Nephron (organoid): Measurements from ENCODE around the gene XKR8.
"Not testable (repeated sequence)": the region's sequence is repeated elsewhere in the genome, so short reads cannot be mapped to it uniquely, and the experiment has no call there.

ENCODE experiments used
- H3K27ac Mint-ChIP-seq, 3 experiments: 2 replicates each; pipeline ENCODE4 v1.8.0; 2020; ENCODE audit warnings: mixed read lengths in 3 of 3, mild to moderate bottlenecking in 2 of 3, moderate library complexity in 1 of 3
- H3K27me3 Mint-ChIP-seq: 2 replicates; pipeline ENCODE4 v1.8.0; 2021; ENCODE audit warnings: low read depth, mild to moderate bottlenecking, moderate library complexity, mixed read lengths
- H3K36me3 Mint-ChIP-seq: 2 replicates; pipeline ENCODE4 v1.8.0; 2020; ENCODE audit warnings: low read depth, mixed read lengths
- H3K4me1 Mint-ChIP-seq: 2 replicates; pipeline ENCODE4 v1.8.0; 2020; ENCODE audit warnings: mixed read lengths
- H3K4me3 Mint-ChIP-seq, 3 experiments: 2 replicates each; pipeline ENCODE4 v1.8.0; 2020; ENCODE audit warnings: mild to moderate bottlenecking in 3 of 3, mixed read lengths in 3 of 3, moderate library complexity in 2 of 3
- H3K9me3 Mint-ChIP-seq: 2 replicates; pipeline ENCODE4 v1.8.0; 2020; ENCODE audit warnings: mixed read lengths
- CTCF ChIP-seq, 3 experiments: fragments of 200-600 bp; sonication (generic); IDR thresholded peaks; one replicate each; pipeline ENCODE4 v1.5.0; 2021; ENCODE audit warnings: antibody characterized with exemption in 3 of 3; ENCODE audit not compliant: unreplicated experiment in 3 of 3

XKR8 gene

DNA sequence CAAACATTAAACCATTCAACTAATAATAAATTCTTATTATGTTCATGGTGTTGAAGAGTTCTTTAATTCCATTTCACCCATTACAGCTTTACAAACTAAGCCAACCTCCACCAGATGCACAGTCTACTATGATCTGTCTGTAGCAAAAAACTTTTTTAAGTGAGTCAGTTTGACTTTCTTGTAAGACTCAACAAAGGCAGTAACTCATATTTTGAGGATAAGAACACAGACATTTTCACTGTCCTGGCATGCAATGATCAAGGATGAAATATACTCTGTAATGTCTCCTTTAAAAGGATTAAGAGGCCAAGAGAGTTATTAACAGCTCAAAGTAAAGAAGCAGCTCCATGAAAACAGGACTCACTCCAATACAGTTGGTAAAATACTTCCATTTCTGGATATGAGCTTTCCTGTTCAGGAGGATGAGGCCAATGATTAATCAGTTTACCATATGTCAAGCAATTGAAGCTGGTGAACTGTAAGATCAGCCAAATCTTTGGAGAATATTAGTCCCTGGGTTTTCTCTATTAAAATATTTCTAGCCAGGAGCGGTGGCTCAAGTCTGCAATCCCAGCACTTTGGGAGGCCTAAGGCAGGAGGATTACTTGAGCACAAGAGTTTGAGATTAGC is 20.6 kb downstream of the XKR8 start:
- Mint-ChIP-seq H3K27ac (no peak overlapping the region), H3K4me1 (no peaks in the 10 kb centered on the region), H3K9me3 (no peaks in the 10 kb centered on the region), H3K27me3 (no peaks in the 10 kb centered on the region), H3K36me3 (peaks cover 17% of the 10 kb centered on the region), H3K4me3 (no peak overlapping the region)
- TF ChIP-seq CTCF (IDR thresholded peaks at IDR 0.05; ENCODE audit: unreplicated experiment in 3 of 3), result no peak

GRCh38 chr1:27981145-27981544 is 21.4 kb downstream of the XKR8 start:
- peaks cover 21% of the 10 kb centered on the region for H3K36me3 Mint-ChIP-seq
- no peak for TF ChIP-seq CTCF (IDR thresholded peaks at IDR 0.05; ENCODE audit: unreplicated experiment in 3 of 3)
- no peaks in the 10 kb centered on the region for H3K9me3 Mint-ChIP-seq
- H3K27ac Mint-ChIP-seq, result no peak overlapping the region
- no peak overlapping the region for H3K4me3 Mint-ChIP-seq
- H3K27me3 Mint-ChIP-seq, result no peaks in the 10 kb centered on the region
- H3K4me1 Mint-ChIP-seq, result no peaks in the 10 kb centered on the region

- no peaks in the 10 kb centered on the region for H3K27me3 Mint-ChIP-seq
- H3K36me3 Mint-ChIP-seq, result peaks cover 60% of the 10 kb centered on the region
- TF ChIP-seq CTCF (IDR thresholded peaks at IDR 0.05; ENCODE audit: unreplicated experiment in 3 of 3), result no peak
- H3K9me3 Mint-ChIP-seq, result no peaks in the 10 kb centered on the region
- H3K4me1 Mint-ChIP-seq, result peaks cover 7% of the 10 kb centered on the region
- H3K27ac Mint-ChIP-seq, result no peak overlapping the region
- H3K4me3 Mint-ChIP-seq, result no peak overlapping the region
Observed at GRCh38 chr1:27990920-27991537, 31.3 kb downstream of the XKR8 start.

DNA sequence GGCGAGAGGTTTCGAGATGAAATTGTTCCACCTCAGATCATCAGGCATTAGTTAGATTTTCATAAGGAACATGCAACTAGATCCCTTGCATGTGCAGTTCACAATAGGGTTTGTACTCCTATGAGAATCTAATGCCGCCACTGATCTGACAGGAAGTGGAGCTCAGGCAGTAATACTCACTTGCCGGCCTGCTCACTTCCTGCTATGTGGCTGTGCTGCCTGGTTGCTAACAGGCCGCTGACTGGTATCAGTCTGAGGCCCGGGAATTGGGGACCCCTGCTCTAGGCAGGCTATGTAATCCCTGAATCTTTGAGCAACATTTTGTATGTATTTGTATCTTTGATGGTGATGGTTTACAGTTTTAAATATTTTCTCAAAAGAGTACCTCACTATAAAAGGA is 32.5 kb downstream of the XKR8 start:
- H3K9me3 Mint-ChIP-seq, result no peaks in the 10 kb centered on the region
- H3K27ac Mint-ChIP-seq, result no peak overlapping the region
- H3K4me3 Mint-ChIP-seq, result no peak overlapping the region
- H3K36me3 Mint-ChIP-seq, result peaks cover 67% of the 10 kb centered on the region
- peaks cover 7% of the 10 kb centered on the region for H3K4me1 Mint-ChIP-seq
- TF ChIP-seq CTCF (IDR thresholded peaks at IDR 0.05; ENCODE audit: unreplicated experiment in 3 of 3), result no peak
- no peaks in the 10 kb centered on the region for H3K27me3 Mint-ChIP-seq

DNA sequence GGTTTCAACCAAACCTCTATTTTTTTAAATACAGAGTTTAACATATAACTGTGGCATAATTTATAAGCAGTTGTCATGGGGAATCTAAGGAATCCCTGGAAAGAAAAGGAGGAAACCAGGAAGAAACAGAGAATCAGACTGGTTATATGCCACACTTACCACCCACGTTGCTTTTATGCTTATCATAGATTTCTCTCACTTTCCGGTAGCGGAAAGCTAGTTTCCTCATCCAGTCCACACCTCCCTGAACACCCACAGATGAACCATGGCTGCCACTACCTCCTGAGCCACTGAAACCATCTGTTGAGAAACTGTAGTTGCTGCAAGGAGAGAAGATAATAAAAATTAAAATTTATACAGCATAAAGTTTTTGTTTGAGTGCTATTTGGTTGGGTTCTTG is 33.5 kb downstream of the XKR8 start:
- Mint-ChIP-seq H3K27ac (peak overlapping the region; percentile 70 to 95 (median 74)), H3K9me3 (no peaks in the 10 kb centered on the region), H3K27me3 (no peaks in the 10 kb centered on the region), H3K4me3 (peak overlapping the region in 1 of 3 experiments; percentile 51), H3K36me3 (peaks cover 70% of the 10 kb centered on the region), H3K4me1 (peaks cover 7% of the 10 kb centered on the region)
- TF ChIP-seq CTCF (IDR thresholded peaks at IDR 0.05; ENCODE audit: unreplicated experiment in 3 of 3), result no peak

- no peak for TF ChIP-seq CTCF (IDR thresholded peaks at IDR 0.05; ENCODE audit: unreplicated experiment in 3 of 3)
- Mint-ChIP-seq H3K36me3 (peaks cover 66% of the 10 kb centered on the region), H3K27ac (peak overlapping the region in 2 of 3 experiments; percentile 41 to 95), H3K9me3 (no peaks in the 10 kb centered on the region), H3K27me3 (no peaks in the 10 kb centered on the region), H3K4me3 (no peak overlapping the region), H3K4me1 (peaks cover 7% of the 10 kb centered on the region)
Observed at GRCh38 chr1:27994060-27994459, 34.3 kb downstream of the XKR8 start.

- H3K9me3 Mint-ChIP-seq, H3K4me3 Mint-ChIP-seq, H3K27ac Mint-ChIP-seq, H3K27me3 Mint-ChIP-seq, H3K4me1 Mint-ChIP-seq: not testable (repeated sequence)
- H3K36me3 Mint-ChIP-seq, result peaks cover 65% of the 10 kb centered on the region
Observed at GRCh38 chr1:27994526-27994925, 34.8 kb downstream of the XKR8 start.
